Measurements from ENCODE around the gene STRN3. TPM values are rescaled to one million over a fixed set of nuclear protein-coding genes. Genes with fewer than 3 reads are reported as not detected.
"Not testable (repeated sequence)": the region's sequence is repeated elsewhere in the genome, so short reads cannot be mapped to it uniquely, and the experiment has no call there.

STRN3 gene
- total RNA-seq, 1 donor, result 16.7 TPM

- no peak for DNase-seq (ENCODE audit: low read depth in 2 of 3, low spot score in 2 of 3)
Measured at GRCh38 chr14:30972882-30973582, 53.1 kb downstream of the STRN3 start.

GRCh38 chr14:30972036-30972732, 54.0 kb downstream of the STRN3 start:
- DNase-seq (ENCODE audit: low read depth in 2 of 3, low spot score in 2 of 3), result not testable (repeated sequence)

- no peak for DNase-seq (ENCODE audit: low read depth in 2 of 3, low spot score in 2 of 3)
Measured at GRCh38 chr14:30971586-30971985, 54.6 kb downstream of the STRN3 start.

- DNase-seq (ENCODE audit: low read depth in 2 of 3, low spot score in 2 of 3), result not testable (repeated sequence)
Measured at GRCh38 chr14:30969796-30970195, 56.4 kb downstream of the STRN3 start.

- DNase-seq (ENCODE audit: low read depth in 2 of 3, low spot score in 2 of 3), result not testable (repeated sequence)
Measured at GRCh38 chr14:30967364-30968098, 58.6 kb downstream of the STRN3 start.

- peak in 1 of 3 donors; percentile 24 for DNase-seq (ENCODE audit: low read depth in 2 of 3, low spot score in 2 of 3)
Measured at GRCh38 chr14:30966415-30967363, 59.5 kb downstream of the STRN3 start.

GRCh38 chr14:30965861-30966260, 60.3 kb downstream of the STRN3 start:
- not testable (repeated sequence) for DNase-seq (ENCODE audit: low read depth in 2 of 3, low spot score in 2 of 3)

GRCh38 chr14:30962537-30962936, 63.6 kb downstream of the STRN3 start:
- DNase-seq (ENCODE audit: low read depth in 2 of 3, low spot score in 2 of 3), result not testable (repeated sequence)

- DNase-seq (ENCODE audit: low read depth in 2 of 3, low spot score in 2 of 3), result no peak
Measured at GRCh38 chr14:30961330-30961729, 64.8 kb downstream of the STRN3 start.

- DNase-seq (ENCODE audit: low read depth in 2 of 3, low spot score in 2 of 3), result no peak
Measured at GRCh38 chr14:30960216-30960615, 66.0 kb downstream of the STRN3 start.

- DNase-seq (ENCODE audit: low read depth in 2 of 3, low spot score in 2 of 3), result no peak
Measured at GRCh38 chr14:30958555-30959407, 67.4 kb downstream of the STRN3 start.

GRCh38 chr14:30957813-30958370, 68.3 kb downstream of the STRN3 start:
- no peak for DNase-seq (ENCODE audit: low read depth in 2 of 3, low spot score in 2 of 3)

- DNase-seq (ENCODE audit: low read depth in 2 of 3, low spot score in 2 of 3), result no peak
Measured at GRCh38 chr14:30949651-30950050, 76.5 kb downstream of the STRN3 start.

GRCh38 chr14:30943694-30944093, 82.5 kb downstream of the STRN3 start:
- no peak for DNase-seq (ENCODE audit: low read depth in 2 of 3, low spot score in 2 of 3)

GRCh38 chr14:30940886-30941285, 85.3 kb downstream of the STRN3 start:
- DNase-seq (ENCODE audit: low read depth in 2 of 3, low spot score in 2 of 3), result no peak

- no peak for DNase-seq (ENCODE audit: low read depth in 2 of 3, low spot score in 2 of 3)
Measured at GRCh38 chr14:30938617-30939016, 87.6 kb downstream of the STRN3 start.

- DNase-seq (ENCODE audit: low read depth in 2 of 3, low spot score in 2 of 3), result no peak
Measured at GRCh38 chr14:30935445-30935844, 90.7 kb downstream of the STRN3 start.

GRCh38 chr14:30933937-30934336, 92.2 kb downstream of the STRN3 start:
- DNase-seq (ENCODE audit: low read depth in 2 of 3, low spot score in 2 of 3), result not testable (repeated sequence)

- DNase-seq (ENCODE audit: low read depth in 2 of 3, low spot score in 2 of 3), result peak in 1 of 3 donors; percentile 40
Measured at GRCh38 chr14:30928462-30928861, 97.7 kb downstream of the STRN3 start.
